OCI-LY7 (cell line): Measurements from ENCODE around the gene PDCD1LG2. TPM values are rescaled to one million over a fixed set of nuclear protein-coding genes. Genes with fewer than 3 reads are reported as not detected.
"Not testable (repeated sequence)": the region's sequence is repeated elsewhere in the genome, so short reads cannot be mapped to it uniquely, and the experiment has no call there.

Experiments used
- Bru-seq: library from RNA; stranded (reverse); fragments of 400-500 nt; gene quantifications from one replicate; lab custom pipeline; 2021; lab: Mats Ljungman, UMichigan
- BruChase-seq, 2 experiments: library from RNA; stranded (reverse); fragments of 400-500 nt; gene quantifications; one replicate each; lab custom pipeline; 2021; lab: Mats Ljungman, UMichigan
- BruUV-seq: library from RNA; stranded (reverse); fragments of 400-500 nt; replicated peaks from 2 replicates; lab custom pipeline; 2021; lab: Mats Ljungman, UMichigan
- CTCF ChIA-PET: fragments of 300-600 bp; sonication (Branson Sonifier 250); formaldehyde crosslinking; loops from one replicate; lab custom pipeline; 2022; ENCODE audit warnings: antibody characterized with exemption; ENCODE audit not compliant: unreplicated experiment; lab: Charles Lee
- POLR2A ChIA-PET: fragments of 300-600 bp; sonication (Branson Sonifier 250); formaldehyde crosslinking; loops from one replicate; lab custom pipeline; 2022; ENCODE audit warnings: antibody characterized with exemption; lab: Charles Lee
- DNase-seq: peaks from one replicate; pipeline ENCODE4 v3.0.0-alpha.2; 2015; ENCODE audit warnings: low spot score
- H2AFZ ChIP-seq: fragments of 200-600 bp; sonication (generic), shearing (Covaris generic); 2 replicates; pipeline ENCODE4 v1.6.1; 2014; ENCODE audit warnings: mild to moderate bottlenecking, antibody characterized with exemption, low read length, moderate library complexity
- H3K27ac ChIP-seq: fragments of 200-600 bp; sonication (generic); 2 replicates; pipeline ENCODE4 v1.5.1; 2014; ENCODE audit warnings: mixed run types, low read depth, mild to moderate bottlenecking, moderate library complexity, low read length, inconsistent platforms; ENCODE audit not compliant: poor library complexity, severe bottlenecking
- H3K36me3 ChIP-seq: fragments of 200-600 bp; sonication (generic); 2 replicates; pipeline ENCODE4 v1.6.1; 2014; ENCODE audit warnings: mild to moderate bottlenecking, antibody characterized with exemption, low read length, moderate library complexity, mixed read lengths; ENCODE audit not compliant: insufficient read depth
- H3K4me1 ChIP-seq: fragments of 200-600 bp; sonication (generic); 2 replicates; pipeline ENCODE4 v1.5.1; 2014; ENCODE audit warnings: mild to moderate bottlenecking, low read length; ENCODE audit not compliant: insufficient read depth, poor library complexity, severe bottlenecking
- H3K4me2 ChIP-seq: fragments of 200-600 bp; sonication (generic); 2 replicates; pipeline ENCODE4 v1.6.1; 2014; ENCODE audit warnings: mild to moderate bottlenecking, low read length
- H3K4me3 ChIP-seq: fragments of 200-600 bp; sonication (generic); 2 replicates; pipeline ENCODE4 v1.5.1; 2014; ENCODE audit warnings: mild to moderate bottlenecking, low read depth, low read length; ENCODE audit not compliant: poor library complexity, severe bottlenecking
- H3K79me2 ChIP-seq: fragments of 200-600 bp; sonication (generic); 2 replicates; pipeline ENCODE4 v1.6.1; 2016; ENCODE audit warnings: low read depth, mild to moderate bottlenecking, low read length, moderate library complexity, mixed read lengths; ENCODE audit not compliant: insufficient read depth
- H3K9me2 ChIP-seq: fragments of 200-600 bp; sonication (generic); 2 replicates; pipeline ENCODE4 v1.6.1; 2016; ENCODE audit warnings: mild to moderate bottlenecking, low read length, mixed read lengths; ENCODE audit not compliant: insufficient read depth
- H3K9me3 ChIP-seq: fragments of 200-600 bp; sonication (generic); 2 replicates; pipeline ENCODE4 v1.6.1; 2014; ENCODE audit warnings: mild to moderate bottlenecking, mixed run types, low read length, mixed read lengths
- H4K20me1 ChIP-seq: fragments of 200-600 bp; sonication (generic); 2 replicates; pipeline ENCODE4 v1.6.1; 2014; ENCODE audit warnings: mild to moderate bottlenecking, antibody characterized with exemption, low read length, moderate library complexity, mixed read lengths; ENCODE audit not compliant: insufficient read depth
- CTCF ChIP-seq: fragments of 200-600 bp; sonication (generic); conservative IDR thresholded peaks from 2 replicates; pipeline ENCODE4 v1.5.1; 2014; ENCODE audit warnings: mild to moderate bottlenecking, antibody characterized with exemption, low read length, moderate library complexity, mixed read lengths
- EZH2phosphoT487 ChIP-seq: fragments of 200-600 bp; sonication (generic); IDR thresholded peaks from 2 replicates; pipeline ENCODE4 v1.6.1; 2018; ENCODE audit warnings: low read depth, borderline replicate concordance, mild to moderate bottlenecking, mixed run types, antibody characterized with exemption, low read length, moderate library complexity, mixed read lengths
- intact Hi-C: fragments of 100-400 bp; cut with micrococcal nuclease; formaldehyde crosslinking; loops from one replicate; pipeline ENCODE4 v1.10.0; 2022; ENCODE audit not compliant: unreplicated experiment
- long read RNA-seq: library from polyadenylated mRNA; stranded (forward); transcript quantifications from one replicate; pipeline ENCODE4 v2.0.0, GENCODE V29; 2022
- total RNA-seq, 2 experiments: library from RNA; depleted of rRNA in 1 of 2; stranded (reverse); fragments of >200 nt in 1 of 2; shearing (Covaris generic) in 1 of 2; gene quantifications; 2 replicates each; pipeline ENCODE4 v1.2.3, GENCODE V29; 2014 to 2022

The PDCD1LG2 gene
- total RNA-seq (2014; rRNA removed; shearing (Covaris generic)) (not detected in 2 replicates), total RNA-seq (2022) (not detected in 2 replicates), Bru-seq, nascent RNA (percentile 11 among the genes with signal in this experiment), BruChase-seq, experiment 1, labeled RNA remaining after a 6-hour chase (percentile 5 among the genes with signal in this experiment), BruChase-seq, experiment 2, labeled RNA remaining after a 2-hour chase (percentile 6 among the genes with signal in this experiment)
- long read RNA-seq, partial matches to known transcripts: 0 of 5 reads
- long read RNA-seq, other reads (novel, unspliced or antisense): 5 of 5 reads

DNA sequence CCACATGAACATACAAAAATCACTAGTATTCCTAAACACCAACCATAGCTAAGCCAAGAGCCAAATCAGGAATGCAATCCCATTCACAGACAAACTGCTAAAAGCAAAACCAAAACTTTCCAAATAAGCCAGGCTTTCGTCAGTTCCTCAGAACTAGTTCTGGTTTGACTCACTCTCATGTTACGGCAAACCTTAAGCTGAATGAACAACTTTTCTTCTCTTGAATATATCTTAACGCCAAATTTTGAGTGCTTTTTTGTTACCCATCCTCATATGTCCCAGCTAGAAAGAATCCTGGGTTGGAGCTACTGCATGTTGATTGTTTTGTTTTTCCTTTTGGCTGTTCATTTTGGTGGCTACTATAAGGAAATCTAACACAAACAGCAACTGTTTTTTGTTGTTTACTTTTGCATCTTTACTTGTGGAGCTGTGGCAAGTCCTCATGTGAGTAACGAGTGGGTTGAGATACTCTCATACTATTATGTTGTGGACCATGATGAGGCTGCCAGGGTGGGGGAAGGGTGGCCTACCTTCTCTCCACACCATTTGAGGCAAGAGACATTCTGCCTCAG, at the start of gene PDCD1LG2:
Gene PDCD1LG2, plus strand, starts transcription at position 172 of the 572 bp plus-strand sequence. CDS start 12,016 bp downstream, outside the sequence.
- no peak within 1 kb of the TSS for H3K4me3 ChIP-seq
- peak within 1 kb of the TSS; percentile 10; the same call in 1 of the 2 replicates for H3K4me2 ChIP-seq
- DNase-seq: no peak
- TF ChIP-seq EZH2phosphoT487: no peak
- TF ChIP-seq CTCF: no peak
- no peaks in the 10 kb centered on the region for H3K9me3 ChIP-seq
- ChIA-PET POLR2A (interaction anchor here (1.3 to 1.6 kb wide), 4 partner anchors 11 to 20 kb away, joined by 3 to 6 read pairs (median 4); no protein-coding TSS in a partner anchor), CTCF (no interaction called here)
- no peaks in the 10 kb centered on the region for H3K4me1 ChIP-seq
- H3K27ac ChIP-seq: no peak within 1 kb of the TSS
- BruUV-seq: no TSS peak
- H2AFZ ChIP-seq: no peak within 1 kb of the TSS
- H4K20me1 ChIP-seq: no peaks in the 10 kb centered on the region
- intact Hi-C loops: no loop called here
- H3K79me2 ChIP-seq: no peaks in the 10 kb centered on the region
- H3K9me2 ChIP-seq: no peaks in the 10 kb centered on the region
- no peaks in the 10 kb centered on the region for H3K36me3 ChIP-seq

DNA sequence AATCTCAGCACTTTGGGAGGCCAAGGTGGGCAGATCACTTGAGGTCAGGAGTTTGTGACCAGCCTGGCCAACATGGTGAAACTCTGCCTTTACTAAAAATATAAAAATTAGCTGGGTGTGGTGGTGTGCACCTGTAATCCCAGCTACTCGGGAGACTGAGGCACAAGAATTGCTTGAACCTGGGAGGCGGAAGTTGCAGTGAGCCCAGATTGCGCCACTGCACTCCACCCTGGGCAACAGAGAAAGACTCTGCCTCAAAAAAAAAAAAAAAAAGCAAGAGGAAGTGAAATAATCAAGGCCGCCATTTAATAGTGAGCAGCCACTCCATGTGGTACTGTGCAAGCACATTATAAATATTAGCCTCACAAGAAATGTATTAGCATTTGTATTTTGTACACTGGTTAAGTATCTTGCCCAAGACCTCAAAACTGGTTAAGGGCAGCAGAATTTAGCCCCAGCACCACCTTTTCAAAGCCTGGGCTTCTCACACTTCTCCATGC, 45.5 kb upstream of the PDCD1LG2 start:
- H3K36me3 ChIP-seq, H3K4me3 ChIP-seq, CTCF ChIA-PET, intact Hi-C loops, H3K79me2 ChIP-seq, H3K4me2 ChIP-seq, BruUV-seq, H3K27ac ChIP-seq, H3K9me2 ChIP-seq, H3K9me3 ChIP-seq, H4K20me1 ChIP-seq: not testable (repeated sequence)
- Histone ChIP-seq H3K4me1 (peaks cover 13% of the 10 kb centered on the region), H2AFZ (peak overlapping the region; percentile 60)
- peak; percentile 15 for DNase-seq
- POLR2A ChIA-PET: interaction anchor here (0.6 to 1.1 kb wide), 4 partner anchors 29 to 84 kb away, joined by 3 to 4 read pairs (median 3); no protein-coding TSS in a partner anchor

- no peak for DNase-seq
- Histone ChIP-seq H3K9me3 (no peaks in the 10 kb centered on the region), H3K79me2 (no peaks in the 10 kb centered on the region), H3K27ac (no peak overlapping the region), H3K9me2 (no peaks in the 10 kb centered on the region), H3K36me3 (no peaks in the 10 kb centered on the region), H2AFZ (no peak overlapping the region; the same call in 1 of the 2 replicates), H3K4me2 (no peak overlapping the region), H3K4me3 (no peak overlapping the region), H3K4me1 (peaks cover 13% of the 10 kb centered on the region), H4K20me1 (no peaks in the 10 kb centered on the region)
- ChIA-PET CTCF (no interaction called here), POLR2A (interaction anchor here (0.7 to 0.8 kb wide), 2 partner anchors 10 to 17 kb away, joined by 3 read pairs; no protein-coding TSS in a partner anchor)
- BruUV-seq: no TSS peak
- no peak for TF ChIP-seq CTCF
- intact Hi-C loops: no loop called here
These were observed 44.3 kb upstream of the PDCD1LG2 start for GRCh38 chr9:5466005-5466404.
